CD4-positive, alpha-beta T cell (primary cell): ENCODE measurements around the gene DIP2C. TPM values are rescaled to one million over a fixed set of nuclear protein-coding genes. Genes with fewer than 3 reads are reported as not detected.

ENCODE experiments used
- ATAC-seq: fragments of 200-7000 bp; cut with Tn5 transposase; one replicate; pipeline ENCODE4 v1.10.0; 2022; ENCODE audit warnings: mild to moderate bottlenecking; ENCODE audit not compliant: poor library complexity
- CTCF ChIA-PET: fragments of 350-600 bp; sonication (Branson Sonifier 250); formaldehyde crosslinking; loops from one replicate; lab custom pipeline; 2021; ENCODE audit warnings: antibody characterized with exemption, inconsistent platforms; lab: Charles Lee
- POLR2A ChIA-PET: fragments of 350-600 bp; sonication (Branson Sonifier 250); formaldehyde crosslinking; loops from one replicate; lab custom pipeline; 2021; ENCODE audit warnings: antibody characterized with exemption, inconsistent platforms; lab: Charles Lee
- DNase-seq, 14 experiments: peaks; one replicate each; pipeline ENCODE4 v3.0.0-alpha.2; 2013 to 2020; ENCODE audit warnings: mixed read lengths in 2 of 14
- H3K27ac ChIP-seq, 2 donors: one replicate each; pipeline versions ENCODE4 v1.5.1 to v1.7.0; 2013; ENCODE audit warnings: low read length in 2 of 2, low read depth in 1 of 2, mild to moderate bottlenecking in 1 of 2
- H3K27me3 ChIP-seq, 2 experiments: 1 replicate in 1 of 2; 2 replicates in 1 of 2; pipeline versions ENCODE4 v1.6.1 to v1.7.0; 2013; ENCODE audit warnings: low read length in 2 of 2, control low read depth in 1 of 2, mild to moderate bottlenecking in 1 of 2, moderate library complexity in 1 of 2; ENCODE audit not compliant: insufficient read depth in 2 of 2, control insufficient read depth in 1 of 2
- H3K36me3 ChIP-seq: one replicate; pipeline ENCODE4 v1.6.1; 2013; ENCODE audit warnings: low read length, control low read depth; ENCODE audit not compliant: insufficient read depth
- H3K4me1 ChIP-seq: one replicate; pipeline ENCODE4 v1.6.1; 2013; ENCODE audit warnings: low read length, control low read depth; ENCODE audit not compliant: insufficient read depth
- H3K4me3 ChIP-seq: one replicate; pipeline ENCODE4 v1.5.1; 2013; ENCODE audit warnings: mild to moderate bottlenecking, low read length, moderate library complexity
- H3K9me3 ChIP-seq, 2 experiments: 1 replicate in 1 of 2; 2 replicates in 1 of 2; pipeline versions ENCODE4 v1.6.1 to v1.7.0; 2013; ENCODE audit warnings: low read length in 2 of 2, mild to moderate bottlenecking in 2 of 2, control low read depth in 1 of 2, moderate library complexity in 1 of 2; ENCODE audit not compliant: control insufficient read depth in 1 of 2, insufficient read depth in 1 of 2
- H3K27ac Mint-ChIP-seq: one replicate; pipeline ENCODE4 v1.8.0; 2020; ENCODE audit warnings: mixed read lengths
- H3K27me3 Mint-ChIP-seq: one replicate; pipeline ENCODE4 v1.8.0; 2021; ENCODE audit warnings: mixed read lengths
- H3K36me3 Mint-ChIP-seq: one replicate; pipeline ENCODE4 v1.8.0; 2021; ENCODE audit warnings: low read depth, mixed read lengths
- H3K4me1 Mint-ChIP-seq: one replicate; pipeline ENCODE4 v1.8.0; 2021; ENCODE audit warnings: low read depth, mixed read lengths
- H3K4me3 Mint-ChIP-seq: one replicate; pipeline ENCODE4 v1.8.0; 2020; ENCODE audit warnings: mild to moderate bottlenecking, mixed read lengths
- H3K9me3 Mint-ChIP-seq: one replicate; pipeline ENCODE4 v1.8.0; 2020; ENCODE audit warnings: mixed read lengths
- intact Hi-C, 2 experiments: fragments of 100-400 bp; cut with DNase I in 1 of 2; cut with micrococcal nuclease in 1 of 2; formaldehyde crosslinking; loops; one replicate each; pipeline versions ENCODE4 v1.15.1 to v1.9.0; 2023 to 2025; cut with DNase I, micrococcal nuclease
- total RNA-seq, 174 experiments: library from RNA in 2 of 174; stranded (reverse) in 2 of 174; gene quantifications; one replicate each; pipeline ENCODE4 v1.2.3 and lab custom pipeline; 2021 to 2026
- TF ChIP-seq, protein P1 (sequence below): fragments of 200-600 bp; IDR thresholded peaks from one replicate; pipeline ENCODE4 v1.8.0; 2022; ENCODE audit warnings: antibody characterized with exemption, mild to moderate bottlenecking

The DIP2C gene
- total RNA-seq, 2 experiments from 2014 or later: 4.1 TPM

DNA sequence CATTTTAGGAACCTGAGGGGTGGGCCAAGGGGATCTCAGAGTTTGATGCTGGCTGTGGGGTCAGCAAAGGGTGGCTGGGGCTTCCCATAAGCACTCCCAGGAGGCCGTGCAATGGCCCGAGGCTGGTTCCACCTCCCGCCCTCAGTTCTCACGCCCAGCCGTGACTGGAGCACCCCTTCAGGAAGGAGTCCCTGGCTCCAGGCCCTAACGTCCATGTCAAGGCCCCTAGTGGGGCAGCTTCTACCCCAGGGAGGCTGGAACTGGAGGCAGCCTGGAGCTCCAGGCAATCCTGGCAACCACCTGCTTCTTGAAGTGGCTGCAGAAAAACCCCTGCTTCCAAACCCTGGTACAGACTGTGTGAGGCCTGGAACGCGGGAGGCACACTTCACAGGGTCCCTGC lies 165.5 kb downstream of the DIP2C start:
- H3K4me1 ChIP-seq: no peaks in the 10 kb centered on the region
- no peak for DNase-seq
- no peaks in the 10 kb centered on the region for H3K4me1 Mint-ChIP-seq
- H3K36me3 Mint-ChIP-seq: no peaks in the 10 kb centered on the region
- no peak overlapping the region for H3K27ac Mint-ChIP-seq
- H3K4me3 ChIP-seq: no peak overlapping the region
- H3K27ac ChIP-seq: no peak overlapping the region
- H3K9me3 Mint-ChIP-seq: no peaks in the 10 kb centered on the region
- H3K27me3 ChIP-seq: no peaks in the 10 kb centered on the region
- ChIA-PET CTCF (no interaction called here), POLR2A (no interaction called here)
- H3K27me3 Mint-ChIP-seq: peaks cover 9% of the 10 kb centered on the region
- no peak for ATAC-seq
- intact Hi-C loops: no loop called here
- no peaks in the 10 kb centered on the region for H3K9me3 ChIP-seq
- H3K4me3 Mint-ChIP-seq: no peak overlapping the region
- TF ChIP-seq, protein P1, sequence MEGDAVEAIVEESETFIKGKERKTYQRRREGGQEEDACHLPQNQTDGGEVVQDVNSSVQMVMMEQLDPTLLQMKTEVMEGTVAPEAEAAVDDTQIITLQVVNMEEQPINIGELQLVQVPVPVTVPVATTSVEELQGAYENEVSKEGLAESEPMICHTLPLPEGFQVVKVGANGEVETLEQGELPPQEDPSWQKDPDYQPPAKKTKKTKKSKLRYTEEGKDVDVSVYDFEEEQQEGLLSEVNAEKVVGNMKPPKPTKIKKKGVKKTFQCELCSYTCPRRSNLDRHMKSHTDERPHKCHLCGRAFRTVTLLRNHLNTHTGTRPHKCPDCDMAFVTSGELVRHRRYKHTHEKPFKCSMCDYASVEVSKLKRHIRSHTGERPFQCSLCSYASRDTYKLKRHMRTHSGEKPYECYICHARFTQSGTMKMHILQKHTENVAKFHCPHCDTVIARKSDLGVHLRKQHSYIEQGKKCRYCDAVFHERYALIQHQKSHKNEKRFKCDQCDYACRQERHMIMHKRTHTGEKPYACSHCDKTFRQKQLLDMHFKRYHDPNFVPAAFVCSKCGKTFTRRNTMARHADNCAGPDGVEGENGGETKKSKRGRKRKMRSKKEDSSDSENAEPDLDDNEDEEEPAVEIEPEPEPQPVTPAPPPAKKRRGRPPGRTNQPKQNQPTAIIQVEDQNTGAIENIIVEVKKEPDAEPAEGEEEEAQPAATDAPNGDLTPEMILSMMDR: no peak
- H3K36me3 ChIP-seq: no peaks in the 10 kb centered on the region

DNA sequence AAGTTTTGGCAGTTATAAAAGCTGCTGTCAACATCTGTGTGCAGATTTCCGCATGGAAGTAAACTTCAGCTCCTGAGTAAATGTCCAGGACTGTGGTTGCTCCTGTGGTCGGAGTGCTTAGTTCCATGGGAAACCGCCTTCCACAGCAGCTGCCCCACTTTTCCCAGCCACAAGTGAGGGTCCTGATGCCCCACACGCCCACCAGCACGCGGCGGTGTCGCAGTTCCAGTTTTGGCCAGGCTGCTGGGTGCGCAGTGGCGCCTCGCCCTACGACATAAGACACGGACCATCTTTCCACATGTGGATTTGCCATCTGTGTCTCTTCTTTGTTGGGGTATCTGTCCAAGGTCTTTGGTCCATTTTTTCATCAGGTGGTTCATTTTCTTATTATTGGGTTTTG lies 167.1 kb downstream of the DIP2C start:
- no peak for DNase-seq
- Mint-ChIP-seq H3K27ac (no peak overlapping the region), H3K9me3 (no peaks in the 10 kb centered on the region), H3K36me3 (no peaks in the 10 kb centered on the region), H3K4me1 (no peaks in the 10 kb centered on the region), H3K27me3 (peaks cover 9% of the 10 kb centered on the region), H3K4me3 (no peak overlapping the region)
- no peak for ATAC-seq
- TF ChIP-seq, protein P1: no peak
- Histone ChIP-seq H3K27me3 (no peaks in the 10 kb centered on the region), H3K4me1 (no peaks in the 10 kb centered on the region), H3K36me3 (no peaks in the 10 kb centered on the region), H3K4me3 (no peak overlapping the region), H3K27ac (no peak overlapping the region), H3K9me3 (no peaks in the 10 kb centered on the region)
- ChIA-PET CTCF (no interaction called here), POLR2A (no interaction called here)
- intact Hi-C loops: no loop called here

DNA sequence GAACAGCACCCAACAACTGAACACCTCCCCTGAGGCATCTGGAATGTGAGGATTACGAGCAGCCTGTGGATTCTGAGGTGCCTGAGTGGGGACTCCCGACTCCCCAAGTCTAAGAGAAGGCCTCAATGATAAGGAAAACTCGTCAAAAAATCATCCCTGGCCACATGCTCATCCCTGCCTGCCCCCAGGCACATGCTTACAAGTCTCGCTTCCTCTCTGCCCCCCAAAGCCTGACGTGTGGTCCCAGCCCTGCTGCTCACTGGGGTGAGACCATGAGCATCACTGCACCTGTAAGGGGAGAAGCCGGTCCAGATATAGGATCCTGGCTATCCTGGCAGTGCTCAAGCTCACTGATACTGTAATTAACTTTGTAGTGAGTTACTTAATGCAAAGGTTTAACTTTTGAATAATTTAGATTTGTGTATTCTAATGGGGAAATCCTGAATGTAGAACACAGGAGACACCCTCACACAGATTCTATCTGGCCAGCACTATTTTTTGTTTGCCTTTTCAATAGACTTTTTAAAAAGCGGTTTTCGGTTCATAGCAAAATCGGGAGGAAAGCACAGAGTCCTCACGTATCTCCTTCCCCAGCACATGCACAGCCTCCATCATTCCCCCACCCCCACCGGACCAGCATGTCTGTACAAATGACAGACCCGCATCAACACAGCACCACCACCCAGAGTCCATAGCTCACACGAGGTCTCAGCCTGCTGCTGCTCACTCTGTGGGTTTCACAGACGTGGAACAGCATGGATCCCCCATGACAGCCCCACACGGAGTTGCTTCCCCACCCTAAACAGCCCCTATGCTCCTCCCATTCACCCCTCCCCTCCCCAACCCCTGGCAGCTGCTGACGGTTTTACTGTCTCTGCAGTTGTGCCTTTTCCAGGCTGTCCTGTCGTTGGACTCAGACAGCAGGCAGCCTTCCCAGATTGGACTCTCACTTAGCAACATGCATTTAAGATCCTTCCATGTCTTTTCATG lies 167.9 kb downstream of the DIP2C start:
- Histone ChIP-seq H3K9me3 (no peaks in the 10 kb centered on the region), H3K4me1 (no peaks in the 10 kb centered on the region), H3K36me3 (no peaks in the 10 kb centered on the region), H3K4me3 (no peak overlapping the region), H3K27ac (no peak overlapping the region), H3K27me3 (no peaks in the 10 kb centered on the region)
- DNase-seq (no peak), ATAC-seq (no peak)
- POLR2A ChIA-PET: no interaction called here
- Mint-ChIP-seq H3K9me3 (no peaks in the 10 kb centered on the region), H3K4me3 (no peak overlapping the region), H3K4me1 (no peaks in the 10 kb centered on the region), H3K36me3 (no peaks in the 10 kb centered on the region), H3K27me3 (peaks cover 9% of the 10 kb centered on the region), H3K27ac (no peak overlapping the region)
- CTCF ChIA-PET: no interaction called here
- intact Hi-C loops: no loop called here
- TF ChIP-seq, protein P1: no peak
